ENCODE measurements around the gene EAPP. TPM values are rescaled to one million over a fixed set of nuclear protein-coding genes. Genes with fewer than 3 reads are reported as not detected.
"Not testable (repeated sequence)": the region's sequence is repeated elsewhere in the genome, so short reads cannot be mapped to it uniquely, and the experiment has no call there.

Gene EAPP
- total RNA-seq, 1 donor from 2014 or later, result 43.3 TPM

DNA sequence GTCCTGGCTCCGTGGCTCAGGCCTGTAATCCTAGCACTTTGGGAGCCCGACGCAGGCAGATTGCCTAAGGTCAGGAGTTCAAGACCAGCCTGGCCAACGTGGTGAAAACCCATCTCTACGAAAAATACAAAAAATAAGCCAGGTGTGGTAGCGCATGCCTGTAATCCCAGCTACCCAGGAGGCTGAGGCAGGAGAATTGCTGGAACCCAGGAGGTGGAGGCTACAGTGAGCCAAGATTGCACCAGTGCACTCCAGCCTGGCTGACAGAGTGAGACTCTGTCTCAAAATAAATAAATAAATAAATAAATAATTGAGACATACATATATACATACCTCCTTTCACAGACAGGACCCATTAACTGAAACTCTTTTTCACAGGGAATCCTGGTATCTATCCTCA lies 1.4 kb downstream of the EAPP start:
- Histone ChIP-seq H3K4me3 (ENCODE audit: low read length in 3 of 3) (peak overlapping the region; percentile 96 to 99 (median 99)), H3K4me1 (ENCODE audit: control insufficient read depth in 3 of 3, insufficient read depth in 3 of 3, low read length in 3 of 3) (peaks cover 11 to 18% (median 13%) of the 10 kb centered on the region in 3 donors), H3K9ac (ENCODE audit: low read depth in 1 of 3, low read length in 3 of 3) (peak overlapping the region in 1 of 3 donors; percentile 99), H3K36me3 (ENCODE audit: control insufficient read depth in 3 of 3, insufficient read depth in 3 of 3, low read length in 3 of 3) (peaks cover 6 to 19% (median 12%) of the 10 kb centered on the region in 3 donors)
- not testable (repeated sequence) for H3K27ac ChIP-seq (ENCODE audit: low read depth, low read length); H3K27me3 ChIP-seq (ENCODE audit: control insufficient read depth in 3 of 3, insufficient read depth in 3 of 3, low read length in 3 of 3); H3K9me3 ChIP-seq (ENCODE audit: control insufficient read depth in 3 of 3, low read length in 3 of 3)

DNA sequence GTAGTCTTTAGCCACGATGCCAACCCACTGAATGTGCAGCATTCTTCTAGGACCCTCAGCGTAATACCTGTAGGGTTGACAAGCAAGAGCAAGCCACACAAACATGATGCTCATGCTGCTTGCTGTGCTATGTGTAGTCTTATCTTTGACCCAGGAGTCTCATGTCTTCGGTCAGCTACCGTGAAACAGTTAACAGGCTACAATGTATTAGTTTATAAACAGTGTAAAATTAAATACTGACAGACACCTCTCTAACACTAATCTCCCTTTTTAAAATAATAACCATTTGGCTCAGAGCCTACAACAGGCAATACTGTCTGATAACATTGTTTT lies 1.9 kb downstream of the EAPP start:
- no peak overlapping the region for H3K4me3 ChIP-seq (ENCODE audit: low read length in 3 of 3)
- peaks cover 7 to 24% (median 15%) of the 10 kb centered on the region in 3 donors for H3K36me3 ChIP-seq (ENCODE audit: control insufficient read depth in 3 of 3, insufficient read depth in 3 of 3, low read length in 3 of 3)
- H3K9ac ChIP-seq (ENCODE audit: low read depth in 1 of 3, low read length in 3 of 3), result peak overlapping the region in 1 of 3 donors; percentile 8
- H3K4me1 ChIP-seq (ENCODE audit: control insufficient read depth in 3 of 3, insufficient read depth in 3 of 3, low read length in 3 of 3), result peaks cover 11 to 18% (median 13%) of the 10 kb centered on the region in 3 donors
- no peak overlapping the region for H3K27ac ChIP-seq (ENCODE audit: low read depth, low read length)
- no peaks in the 10 kb centered on the region for H3K27me3 ChIP-seq (ENCODE audit: control insufficient read depth in 3 of 3, insufficient read depth in 3 of 3, low read length in 3 of 3)
- no peaks in the 10 kb centered on the region for H3K9me3 ChIP-seq (ENCODE audit: control insufficient read depth in 3 of 3, low read length in 3 of 3)

DNA sequence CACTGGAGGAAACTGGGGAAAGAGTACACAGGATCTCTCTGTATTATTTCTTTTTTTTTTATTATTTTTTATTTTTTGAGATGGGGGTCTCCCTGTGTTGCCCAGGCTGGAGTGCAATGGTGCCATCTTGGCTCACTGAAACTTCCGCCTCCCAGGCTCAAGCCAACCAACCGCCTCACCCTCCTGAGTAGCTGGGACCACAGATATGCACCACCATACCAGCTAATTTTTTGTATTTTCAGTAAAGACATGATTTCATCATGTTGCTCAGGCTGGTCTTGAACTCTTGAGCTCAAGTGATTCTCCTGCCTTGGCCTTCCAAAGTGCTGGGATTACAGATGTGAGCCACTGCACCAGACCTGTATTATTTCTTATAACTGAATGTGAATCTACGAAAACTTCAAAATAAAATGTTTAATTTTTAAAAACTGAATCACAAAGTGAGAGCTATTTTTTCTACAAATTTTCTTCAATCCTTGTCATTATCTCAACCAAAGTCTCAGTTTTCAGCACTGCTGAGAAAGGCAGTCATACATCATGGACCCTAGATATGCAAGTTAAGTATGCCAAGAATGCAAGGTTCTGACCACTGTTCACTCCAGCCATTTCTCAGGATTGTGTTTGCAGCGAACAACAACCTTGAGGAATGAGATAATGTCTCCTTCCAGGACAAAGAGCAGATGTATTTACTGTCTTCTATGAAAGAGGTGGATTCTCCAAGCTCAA lies 2.4 kb downstream of the EAPP start:
- Histone ChIP-seq H3K27me3 (ENCODE audit: control insufficient read depth in 3 of 3, insufficient read depth in 3 of 3, low read length in 3 of 3) (no peaks in the 10 kb centered on the region), H3K9me3 (ENCODE audit: control insufficient read depth in 3 of 3, low read length in 3 of 3) (no peaks in the 10 kb centered on the region), H3K27ac (ENCODE audit: low read depth, low read length) (no peak overlapping the region), H3K4me1 (ENCODE audit: control insufficient read depth in 3 of 3, insufficient read depth in 3 of 3, low read length in 3 of 3) (peaks cover 11 to 18% (median 13%) of the 10 kb centered on the region in 3 donors), H3K4me3 (ENCODE audit: low read length in 3 of 3) (no peak overlapping the region), H3K36me3 (ENCODE audit: control insufficient read depth in 3 of 3, insufficient read depth in 3 of 3, low read length in 3 of 3) (peaks cover 10 to 29% (median 20%) of the 10 kb centered on the region in 3 donors), H3K9ac (ENCODE audit: low read depth in 1 of 3, low read length in 3 of 3) (no peak overlapping the region)

DNA sequence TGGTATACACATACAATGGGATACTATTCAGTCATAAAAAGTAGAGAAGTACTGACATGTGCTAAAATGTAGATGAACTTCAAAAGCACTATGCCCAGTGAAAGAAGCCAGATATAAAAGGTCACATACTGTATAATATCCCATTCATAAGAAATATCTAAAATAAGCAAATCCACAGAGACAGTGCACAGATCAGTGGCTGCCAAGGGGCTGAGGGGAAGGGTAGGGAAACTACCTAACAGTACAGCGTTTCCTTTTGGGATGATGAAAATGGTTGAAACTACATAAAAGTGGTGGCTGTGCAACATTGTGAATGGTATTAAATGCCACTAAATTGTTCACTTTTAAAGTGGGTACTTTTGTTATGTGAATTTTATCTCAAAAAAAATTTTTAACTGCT lies 11.9 kb downstream of the EAPP start:
- Histone ChIP-seq H3K36me3 (ENCODE audit: control insufficient read depth in 3 of 3, insufficient read depth in 3 of 3, low read length in 3 of 3) (peaks cover 50 to 65% (median 62%) of the 10 kb centered on the region in 3 donors), H3K9me3 (ENCODE audit: control insufficient read depth in 3 of 3, low read length in 3 of 3) (no peaks in the 10 kb centered on the region), H3K4me3 (ENCODE audit: low read length in 3 of 3) (no peak overlapping the region)

DNA sequence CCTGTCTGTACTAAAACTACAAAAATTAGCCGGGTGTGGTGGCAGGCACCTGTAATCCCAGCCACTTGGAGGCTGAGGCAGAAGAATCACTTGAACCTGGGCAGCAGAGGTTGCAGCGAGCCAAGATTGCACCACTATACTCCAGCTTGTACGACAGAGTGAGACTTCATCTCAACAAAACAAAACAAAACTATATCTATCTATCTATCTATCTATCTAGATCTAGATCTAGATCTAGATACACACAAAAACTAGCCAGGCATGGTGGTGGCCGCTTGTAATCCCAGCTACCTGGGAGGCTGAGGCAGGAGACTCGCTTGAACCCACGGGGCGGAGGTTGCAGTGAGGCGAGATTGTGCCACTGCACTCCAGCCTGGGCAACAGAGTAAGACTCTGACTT lies 15.3 kb downstream of the EAPP start:
- H3K4me3 ChIP-seq (ENCODE audit: low read length in 3 of 3); H3K9ac ChIP-seq (ENCODE audit: low read depth in 1 of 3, low read length in 3 of 3); H3K27ac ChIP-seq (ENCODE audit: low read depth, low read length); H3K9me3 ChIP-seq (ENCODE audit: control insufficient read depth in 3 of 3, low read length in 3 of 3); H3K4me1 ChIP-seq (ENCODE audit: control insufficient read depth in 3 of 3, insufficient read depth in 3 of 3, low read length in 3 of 3); H3K27me3 ChIP-seq (ENCODE audit: control insufficient read depth in 3 of 3, insufficient read depth in 3 of 3, low read length in 3 of 3): not testable (repeated sequence)
- H3K36me3 ChIP-seq (ENCODE audit: control insufficient read depth in 3 of 3, insufficient read depth in 3 of 3, low read length in 3 of 3), result peaks cover 58 to 73% (median 65%) of the 10 kb centered on the region in 3 donors

More for the DNA sequence above, 11.9 kb downstream of the EAPP start:
- no peaks in the 10 kb centered on the region for H3K4me1 ChIP-seq (ENCODE audit: control insufficient read depth in 3 of 3, insufficient read depth in 3 of 3, low read length in 3 of 3)
- H3K27me3 ChIP-seq (ENCODE audit: control insufficient read depth in 3 of 3, insufficient read depth in 3 of 3, low read length in 3 of 3), result no peaks in the 10 kb centered on the region
- no peak overlapping the region for H3K27ac ChIP-seq (ENCODE audit: low read depth, low read length)
- H3K9ac ChIP-seq (ENCODE audit: low read depth in 1 of 3, low read length in 3 of 3), result no peak overlapping the region

DNA sequence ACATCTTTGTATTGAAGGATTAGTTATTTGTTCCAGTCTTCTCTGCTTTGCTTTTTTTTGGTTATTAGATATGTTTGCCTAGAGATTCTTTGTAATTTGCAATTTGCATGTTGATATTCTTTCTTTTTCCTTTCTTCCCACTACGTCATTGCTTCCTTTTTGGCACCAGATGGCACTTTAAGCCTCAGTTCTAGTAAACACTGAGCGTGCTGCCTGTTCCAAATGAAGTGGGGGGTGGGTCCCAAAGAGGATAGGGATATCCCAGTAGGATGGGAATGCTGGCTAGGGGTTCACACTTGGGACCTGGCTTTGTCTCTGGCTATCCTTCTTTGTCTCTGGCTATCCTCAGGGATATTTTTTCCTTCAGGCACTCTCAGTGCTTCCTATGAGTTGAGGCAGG lies 17.0 kb downstream of the EAPP start:
- Histone ChIP-seq H3K4me1 (ENCODE audit: control insufficient read depth in 3 of 3, insufficient read depth in 3 of 3, low read length in 3 of 3) (no peaks in the 10 kb centered on the region), H3K36me3 (ENCODE audit: control insufficient read depth in 3 of 3, insufficient read depth in 3 of 3, low read length in 3 of 3) (peaks cover 53 to 70% (median 67%) of the 10 kb centered on the region in 3 donors), H3K27me3 (ENCODE audit: control insufficient read depth in 3 of 3, insufficient read depth in 3 of 3, low read length in 3 of 3) (no peaks in the 10 kb centered on the region), H3K4me3 (ENCODE audit: low read length in 3 of 3) (no peak overlapping the region), H3K27ac (ENCODE audit: low read depth, low read length) (no peak overlapping the region), H3K9ac (ENCODE audit: low read depth in 1 of 3, low read length in 3 of 3) (no peak overlapping the region), H3K9me3 (ENCODE audit: control insufficient read depth in 3 of 3, low read length in 3 of 3) (no peaks in the 10 kb centered on the region)

DNA sequence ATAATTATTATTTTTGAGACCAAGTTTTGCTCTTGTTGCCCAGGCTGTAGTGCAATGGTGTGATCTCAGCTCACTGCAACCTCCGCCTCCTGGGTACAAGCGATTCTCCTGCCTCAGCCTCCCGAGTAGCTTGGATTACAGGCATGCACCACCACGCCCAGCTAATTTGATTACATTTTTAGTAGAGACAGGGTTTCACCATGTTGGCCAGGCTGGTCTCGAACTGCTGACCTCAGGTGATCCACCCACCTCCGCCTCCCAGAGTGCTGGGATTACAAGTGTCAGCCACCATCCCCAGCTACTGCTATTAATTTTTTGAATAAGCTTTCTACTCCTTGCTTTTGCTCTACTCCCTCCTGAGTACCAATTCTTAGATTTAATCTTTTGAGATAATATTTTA lies 18.4 kb downstream of the EAPP start:
- H3K27ac ChIP-seq (ENCODE audit: low read depth, low read length); H3K4me3 ChIP-seq (ENCODE audit: low read length in 3 of 3); H3K4me1 ChIP-seq (ENCODE audit: control insufficient read depth in 3 of 3, insufficient read depth in 3 of 3, low read length in 3 of 3); H3K9me3 ChIP-seq (ENCODE audit: control insufficient read depth in 3 of 3, low read length in 3 of 3); H3K9ac ChIP-seq (ENCODE audit: low read depth in 1 of 3, low read length in 3 of 3); H3K27me3 ChIP-seq (ENCODE audit: control insufficient read depth in 3 of 3, insufficient read depth in 3 of 3, low read length in 3 of 3): not testable (repeated sequence)
- peaks cover 51 to 66% (median 60%) of the 10 kb centered on the region in 3 donors for H3K36me3 ChIP-seq (ENCODE audit: control insufficient read depth in 3 of 3, insufficient read depth in 3 of 3, low read length in 3 of 3)

DNA sequence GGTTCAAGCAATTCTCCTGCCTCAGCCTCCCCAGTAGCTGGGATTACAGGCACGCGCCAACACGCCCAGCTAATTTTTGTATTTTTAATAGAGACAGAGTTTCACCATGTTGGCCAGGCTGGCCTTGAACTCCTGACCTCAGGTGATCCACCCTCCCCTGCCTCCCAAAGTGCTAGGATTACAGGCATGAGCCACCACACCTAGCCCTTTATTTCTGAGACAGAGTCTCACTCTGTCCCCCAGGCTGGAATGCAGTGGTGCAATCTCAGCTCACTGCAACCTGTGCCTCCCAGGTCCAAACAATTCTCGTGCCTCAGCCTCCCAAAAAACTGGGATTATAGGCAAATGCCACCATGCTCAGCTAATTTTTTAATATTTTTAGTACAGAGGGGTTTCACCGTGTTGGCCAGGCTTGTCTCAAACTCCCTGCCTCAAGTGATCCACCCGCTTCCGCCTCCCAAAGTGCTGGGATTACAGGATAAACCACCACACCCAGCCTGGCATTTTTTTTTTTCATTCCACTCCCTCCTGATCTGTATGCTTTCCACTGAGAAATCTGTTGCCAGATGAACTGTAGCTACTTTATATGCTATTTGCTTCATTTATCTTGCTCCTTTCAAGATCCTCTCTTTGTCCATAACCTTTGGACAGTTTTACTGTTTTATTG lies 19.1 kb downstream of the EAPP start:
- not testable (repeated sequence) for H3K4me1 ChIP-seq (ENCODE audit: control insufficient read depth in 3 of 3, insufficient read depth in 3 of 3, low read length in 3 of 3); H3K4me3 ChIP-seq (ENCODE audit: low read length in 3 of 3); H3K9me3 ChIP-seq (ENCODE audit: control insufficient read depth in 3 of 3, low read length in 3 of 3); H3K9ac ChIP-seq (ENCODE audit: low read depth in 1 of 3, low read length in 3 of 3); H3K27ac ChIP-seq (ENCODE audit: low read depth, low read length); H3K27me3 ChIP-seq (ENCODE audit: control insufficient read depth in 3 of 3, insufficient read depth in 3 of 3, low read length in 3 of 3)
- peaks cover 51 to 68% (median 62%) of the 10 kb centered on the region in 3 donors for H3K36me3 ChIP-seq (ENCODE audit: control insufficient read depth in 3 of 3, insufficient read depth in 3 of 3, low read length in 3 of 3)

DNA sequence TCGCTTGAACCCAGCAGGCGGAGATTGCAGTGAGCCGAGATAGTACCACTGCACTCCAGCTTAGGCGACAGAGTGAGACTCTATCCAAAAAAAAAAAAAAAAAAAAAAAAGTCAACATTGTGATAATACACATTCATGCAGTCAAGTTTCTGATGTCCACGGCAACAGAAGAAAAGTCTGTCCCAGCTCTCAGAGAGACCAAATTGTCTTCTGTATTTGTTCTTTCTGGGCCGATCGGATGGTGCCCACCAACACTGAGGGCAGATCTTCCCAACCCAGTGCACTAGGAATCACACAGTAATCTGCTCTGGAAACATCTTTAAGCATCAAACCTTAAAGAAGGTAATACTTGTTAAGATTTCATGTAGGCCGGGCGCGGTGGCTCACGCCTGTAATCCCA lies 31.6 kb downstream of the EAPP start:
- Histone ChIP-seq H3K27me3 (ENCODE audit: control insufficient read depth in 3 of 3, insufficient read depth in 3 of 3, low read length in 3 of 3) (no peaks in the 10 kb centered on the region), H3K36me3 (ENCODE audit: control insufficient read depth in 3 of 3, insufficient read depth in 3 of 3, low read length in 3 of 3) (no peaks in the 10 kb centered on the region), H3K9me3 (ENCODE audit: control insufficient read depth in 3 of 3, low read length in 3 of 3) (no peaks in the 10 kb centered on the region), H3K9ac (ENCODE audit: low read depth in 1 of 3, low read length in 3 of 3) (no peak overlapping the region), H3K4me3 (ENCODE audit: low read length in 3 of 3) (no peak overlapping the region), H3K4me1 (ENCODE audit: control insufficient read depth in 3 of 3, insufficient read depth in 3 of 3, low read length in 3 of 3) (no peaks in the 10 kb centered on the region), H3K27ac (ENCODE audit: low read depth, low read length) (no peak overlapping the region)

DNA sequence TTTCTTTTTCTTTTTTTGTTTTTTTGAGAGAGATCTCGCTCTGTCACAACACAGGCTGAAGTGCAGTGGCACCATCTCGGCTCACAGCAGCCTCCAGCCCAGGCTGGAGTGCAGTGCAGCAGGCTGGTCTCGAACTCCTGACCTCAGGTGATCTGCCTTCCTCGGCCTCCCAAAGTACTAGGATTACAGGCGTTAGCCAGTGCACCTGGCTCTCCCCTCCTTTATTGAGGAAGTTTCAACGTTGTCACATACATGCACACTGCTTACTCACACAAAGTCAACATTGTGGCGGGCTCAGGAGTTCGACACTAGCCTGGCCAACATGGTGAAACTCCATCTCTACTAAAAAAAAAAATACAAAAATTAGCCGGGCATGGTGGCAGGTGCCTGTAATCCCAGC lies 32.0 kb downstream of the EAPP start:
- Histone ChIP-seq H3K9me3 (ENCODE audit: control insufficient read depth in 3 of 3, low read length in 3 of 3) (no peaks in the 10 kb centered on the region), H3K4me1 (ENCODE audit: control insufficient read depth in 3 of 3, insufficient read depth in 3 of 3, low read length in 3 of 3) (no peaks in the 10 kb centered on the region), H3K9ac (ENCODE audit: low read depth in 1 of 3, low read length in 3 of 3) (no peak overlapping the region), H3K36me3 (ENCODE audit: control insufficient read depth in 3 of 3, insufficient read depth in 3 of 3, low read length in 3 of 3) (no peaks in the 10 kb centered on the region), H3K4me3 (ENCODE audit: low read length in 3 of 3) (no peak overlapping the region), H3K27me3 (ENCODE audit: control insufficient read depth in 3 of 3, insufficient read depth in 3 of 3, low read length in 3 of 3) (no peaks in the 10 kb centered on the region), H3K27ac (ENCODE audit: low read depth, low read length) (no peak overlapping the region)

Data from skeletal muscle tissue (tissue), 4 donors.